Activated CD8-positive, alpha-beta memory T cell treated with anti-CD3 and anti-CD28 coated beads, Interleukin-2, amount 10 ng/mL, durations not matched to agents 7 days and 5 days (primary cell): ENCODE data around the gene PTPRU. TPM values are rescaled to one million over a fixed set of nuclear protein-coding genes. Genes with fewer than 3 reads are reported as not detected.

ENCODE experiments used
- ATAC-seq: fragments of 150-1000 bp; cut with Tn5 transposase; one replicate; pipeline ENCODE4 v1.10.0; 2021; ENCODE audit warnings: moderate library complexity
- CTCF ChIA-PET: fragments of 350-600 bp; sonication (Branson Sonifier 250); formaldehyde crosslinking; loops from one replicate; lab custom pipeline; 2021; ENCODE audit warnings: antibody characterized with exemption; lab: Charles Lee
- DNase-seq: peaks from one replicate; pipeline ENCODE4 v3.0.0-alpha.2; 2020
- H3K27ac Mint-ChIP-seq: one replicate; pipeline ENCODE4 v1.8.0; 2021; ENCODE audit warnings: mild to moderate bottlenecking, mixed read lengths
- H3K27me3 Mint-ChIP-seq: one replicate; pipeline ENCODE4 v1.8.0; 2021; ENCODE audit warnings: mixed read lengths
- H3K36me3 Mint-ChIP-seq: one replicate; pipeline ENCODE4 v1.8.0; 2021; ENCODE audit warnings: mild to moderate bottlenecking, mixed read lengths
- H3K4me1 Mint-ChIP-seq: one replicate; pipeline ENCODE4 v1.8.0; 2021; ENCODE audit warnings: mixed read lengths
- H3K4me3 Mint-ChIP-seq: one replicate; pipeline ENCODE4 v1.8.0; 2021; ENCODE audit warnings: mild to moderate bottlenecking, moderate library complexity, mixed read lengths
- H3K9me3 Mint-ChIP-seq: one replicate; pipeline ENCODE4 v1.8.0; 2022; ENCODE audit warnings: low read depth, mixed read lengths
- total RNA-seq, 2 experiments: library from RNA; stranded (reverse); gene quantifications; one replicate each; pipeline ENCODE4 v1.2.3, GENCODE V29; 2021

The PTPRU gene
- total RNA-seq, 2 experiments from 2014 or later: 0.47 to 0.64 TPM

DNA sequence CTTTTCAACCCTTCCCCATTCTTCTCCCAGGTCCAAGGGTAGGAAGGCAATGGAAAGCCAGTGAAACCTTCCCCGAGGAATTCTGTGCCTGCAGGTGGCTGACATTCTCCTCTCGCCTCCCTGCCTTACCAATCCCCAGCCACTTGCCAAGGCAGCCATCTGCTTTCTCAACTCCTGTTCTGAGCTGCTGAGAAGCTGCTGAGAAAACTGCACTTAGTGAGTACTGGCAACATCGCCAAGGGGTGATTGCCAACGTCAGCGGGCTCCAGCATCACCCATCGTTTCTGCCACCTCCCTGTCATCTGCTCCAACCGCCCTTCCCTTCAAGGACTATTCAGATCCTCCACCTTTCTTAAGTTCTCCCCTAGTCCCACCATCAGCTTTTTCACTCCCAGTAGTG lies 106.0 kb downstream of the PTPRU start:
- no peak for DNase-seq

DNA sequence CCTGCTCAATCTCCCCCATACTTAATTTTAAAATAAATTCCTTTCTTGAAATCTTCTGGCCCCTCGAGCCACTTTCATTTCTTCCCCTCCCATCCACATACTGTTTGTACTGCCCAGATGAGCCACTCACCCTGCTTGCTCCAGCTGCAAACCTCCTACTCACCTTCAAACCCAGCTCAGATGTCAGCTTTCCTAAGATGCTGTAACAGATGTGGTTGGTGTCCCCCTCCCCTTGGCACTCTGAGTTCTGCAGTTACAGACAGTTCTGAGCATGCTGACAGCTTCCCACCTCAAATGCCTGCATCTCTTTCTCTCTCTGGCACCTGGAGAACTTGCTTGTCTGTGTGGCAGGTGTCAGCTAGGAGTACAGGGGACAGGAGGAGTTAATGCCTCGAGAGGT lies 106.7 kb downstream of the PTPRU start:
- no peak for ATAC-seq
- H3K9me3 Mint-ChIP-seq: no peaks in the 10 kb centered on the region
- peaks cover 26% of the 10 kb centered on the region for H3K27me3 Mint-ChIP-seq
- no peak for DNase-seq
- H3K36me3 Mint-ChIP-seq: no peaks in the 10 kb centered on the region
- H3K4me1 Mint-ChIP-seq: no peaks in the 10 kb centered on the region
- H3K27ac Mint-ChIP-seq: no peak overlapping the region
- CTCF ChIA-PET: interaction anchor here (2.7 kb wide), 1 partner anchor 12 kb away, joined by 16 read pairs; no protein-coding TSS in a partner anchor
- no peak overlapping the region for H3K4me3 Mint-ChIP-seq

More for the DNA sequence above, 106.0 kb downstream of the PTPRU start:
- CTCF ChIA-PET: interaction anchor here (2.7 kb wide), 1 partner anchor 11 kb away, joined by 16 read pairs; no protein-coding TSS in a partner anchor
- no peak for ATAC-seq
- Mint-ChIP-seq H3K4me3 (no peak overlapping the region), H3K27ac (no peak overlapping the region), H3K27me3 (peaks cover 26% of the 10 kb centered on the region), H3K4me1 (no peaks in the 10 kb centered on the region), H3K9me3 (no peaks in the 10 kb centered on the region), H3K36me3 (no peaks in the 10 kb centered on the region)

GRCh38 chr1:29343476-29343875 lies 107.2 kb downstream of the PTPRU start:
- H3K36me3 Mint-ChIP-seq: no peaks in the 10 kb centered on the region
- H3K4me3 Mint-ChIP-seq: no peak overlapping the region
- H3K4me1 Mint-ChIP-seq: no peaks in the 10 kb centered on the region
- CTCF ChIA-PET: no interaction called here
- DNase-seq (no peak), ATAC-seq (no peak)
- no peak overlapping the region for H3K27ac Mint-ChIP-seq
- H3K9me3 Mint-ChIP-seq: no peaks in the 10 kb centered on the region
- peaks cover 26% of the 10 kb centered on the region for H3K27me3 Mint-ChIP-seq

DNA sequence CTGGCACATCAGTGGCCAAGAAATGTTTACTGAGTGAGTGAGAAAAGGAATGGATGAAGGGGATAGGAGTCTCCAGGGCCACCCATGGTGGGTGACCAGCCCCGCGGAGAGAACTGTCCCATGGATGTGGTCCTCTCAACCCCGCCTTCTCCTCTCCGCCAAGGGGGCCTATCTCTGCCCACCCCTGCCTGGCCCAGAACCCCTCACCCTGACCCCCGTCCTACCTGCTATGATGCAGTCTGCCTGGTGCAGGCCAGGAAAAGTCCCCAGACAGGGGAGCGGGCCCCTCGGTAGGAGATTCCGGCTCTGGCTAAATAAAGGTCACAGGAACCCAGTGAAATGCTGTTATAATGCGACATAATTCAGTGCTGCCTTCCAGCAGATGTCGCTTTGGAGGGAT lies 107.6 kb downstream of the PTPRU start:
- H3K36me3 Mint-ChIP-seq: no peaks in the 10 kb centered on the region
- ATAC-seq (no peak), DNase-seq (no peak)
- no peak overlapping the region for H3K4me3 Mint-ChIP-seq
- H3K27ac Mint-ChIP-seq: no peak overlapping the region
- H3K4me1 Mint-ChIP-seq: no peaks in the 10 kb centered on the region
- CTCF ChIA-PET: no interaction called here
- peaks cover 25% of the 10 kb centered on the region for H3K27me3 Mint-ChIP-seq
- H3K9me3 Mint-ChIP-seq: no peaks in the 10 kb centered on the region

DNA sequence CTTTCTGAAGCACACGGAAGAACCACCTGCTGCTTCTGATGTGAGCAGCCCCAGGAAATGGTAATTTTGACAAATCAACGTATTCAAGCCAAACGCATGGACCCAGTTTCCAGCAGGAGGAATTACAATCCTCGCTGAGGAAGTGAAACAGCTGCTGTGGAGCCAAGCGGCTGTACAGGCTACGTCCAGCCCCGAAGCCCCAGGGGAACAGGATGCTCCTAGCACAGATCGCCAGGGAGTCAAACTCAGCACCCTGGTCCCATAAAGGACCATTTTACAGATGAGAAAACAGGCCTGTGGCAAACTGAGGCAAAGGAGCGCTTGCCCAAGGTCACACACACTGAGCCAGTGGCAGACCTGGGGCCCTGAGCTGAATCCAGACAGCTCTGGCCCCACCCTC lies 108.0 kb downstream of the PTPRU start:
- Mint-ChIP-seq H3K4me1 (no peaks in the 10 kb centered on the region), H3K9me3 (no peaks in the 10 kb centered on the region), H3K4me3 (no peak overlapping the region), H3K36me3 (no peaks in the 10 kb centered on the region), H3K27me3 (peaks cover 23% of the 10 kb centered on the region), H3K27ac (no peak overlapping the region)
- CTCF ChIA-PET: no interaction called here
- ATAC-seq (no peak), DNase-seq (no peak)

- ATAC-seq (no peak), DNase-seq (no peak)
- Mint-ChIP-seq H3K27ac (no peak overlapping the region), H3K27me3 (peaks cover 24% of the 10 kb centered on the region), H3K9me3 (no peaks in the 10 kb centered on the region), H3K36me3 (no peaks in the 10 kb centered on the region), H3K4me3 (no peak overlapping the region), H3K4me1 (no peaks in the 10 kb centered on the region)
- CTCF ChIA-PET: interaction anchor here (1.1 kb wide), 2 partner anchors 14 to 1034 kb away, joined by 3 read pairs; no protein-coding TSS in a partner anchor
Observed at GRCh38 chr1:29346576-29346975, 110.3 kb downstream of the PTPRU start.

GRCh38 chr1:29349871-29350491 lies 113.7 kb downstream of the PTPRU start:
- no peak for DNase-seq
- no peak for ATAC-seq
- Mint-ChIP-seq H3K4me1 (peaks cover 1% of the 10 kb centered on the region), H3K27ac (no peak overlapping the region), H3K9me3 (no peaks in the 10 kb centered on the region), H3K27me3 (peaks cover 17% of the 10 kb centered on the region), H3K36me3 (no peaks in the 10 kb centered on the region), H3K4me3 (no peak overlapping the region)
- CTCF ChIA-PET: no interaction called here

DNA sequence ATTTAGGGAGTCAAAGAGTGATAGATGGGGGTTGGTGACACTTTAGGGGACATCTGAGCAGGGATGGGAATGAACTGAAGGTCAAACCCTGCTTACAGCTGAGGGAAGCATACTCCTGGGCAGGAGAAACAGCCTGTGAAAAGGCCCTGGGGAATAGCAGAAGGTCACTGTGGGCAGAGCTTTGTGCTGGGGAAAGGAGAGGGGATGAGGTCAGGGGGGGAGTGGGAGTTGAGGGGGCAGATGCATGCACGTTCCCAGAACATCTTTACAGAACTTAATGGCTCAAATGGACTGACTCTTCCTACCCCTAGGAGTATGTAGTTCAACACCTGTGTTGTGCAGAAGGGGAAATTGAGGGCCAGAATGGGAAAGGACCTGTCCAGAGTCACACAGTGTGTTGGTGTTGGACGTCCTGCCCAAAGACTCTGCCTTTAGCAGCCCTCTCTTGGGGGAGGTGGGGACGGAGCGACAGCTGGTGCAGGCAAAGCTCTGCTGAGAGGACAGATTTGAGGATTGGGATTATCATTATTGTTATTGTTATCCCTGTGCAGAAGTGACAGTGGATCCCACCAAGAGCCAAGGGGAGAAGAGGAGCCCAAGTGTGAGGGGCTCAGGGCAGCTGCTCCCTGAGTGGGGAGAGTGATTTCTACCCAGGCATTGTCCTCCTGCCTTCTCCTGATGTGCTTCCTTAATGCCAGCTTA lies 116.5 kb downstream of the PTPRU start:
- no peak overlapping the region for H3K27ac Mint-ChIP-seq
- H3K4me1 Mint-ChIP-seq: peaks cover 5% of the 10 kb centered on the region
- H3K36me3 Mint-ChIP-seq: no peaks in the 10 kb centered on the region
- CTCF ChIA-PET: interaction anchor here (1.2 kb wide), 1 partner anchor 12 kb away, joined by 3 read pairs; no protein-coding TSS in a partner anchor
- no peak overlapping the region for H3K4me3 Mint-ChIP-seq
- H3K27me3 Mint-ChIP-seq: peaks cover 11% of the 10 kb centered on the region
- no peaks in the 10 kb centered on the region for H3K9me3 Mint-ChIP-seq
- no peak for DNase-seq
- ATAC-seq: no peak

- Mint-ChIP-seq H3K9me3 (no peaks in the 10 kb centered on the region), H3K4me1 (peaks cover 5% of the 10 kb centered on the region), H3K27ac (no peak overlapping the region), H3K27me3 (peaks cover 11% of the 10 kb centered on the region), H3K4me3 (no peak overlapping the region), H3K36me3 (no peaks in the 10 kb centered on the region)
- ATAC-seq: no peak
- no peak for DNase-seq
- CTCF ChIA-PET: no interaction called here
Observed at GRCh38 chr1:29354511-29355098, 118.3 kb downstream of the PTPRU start.

DNA sequence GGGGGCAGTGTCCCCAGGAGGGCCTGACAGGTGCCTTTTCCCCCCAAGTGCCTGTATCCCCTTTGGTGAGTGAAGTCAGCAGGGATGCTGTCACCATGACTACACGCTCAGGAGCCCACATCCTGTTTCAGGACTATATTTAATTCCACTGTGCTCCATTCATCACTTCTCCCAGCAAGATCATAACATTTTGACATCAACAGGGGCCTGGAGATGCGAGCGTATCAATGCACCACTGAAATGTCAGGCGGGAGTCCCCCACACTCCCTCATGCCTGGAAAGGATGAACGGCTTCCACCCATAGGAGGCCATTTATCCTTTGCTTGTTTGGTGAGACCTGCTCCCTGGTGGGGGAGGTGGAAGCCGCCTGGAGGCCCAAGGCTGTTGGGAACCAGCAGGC lies 119.1 kb downstream of the PTPRU start:
- ATAC-seq: no peak
- no peaks in the 10 kb centered on the region for H3K9me3 Mint-ChIP-seq
- no peak overlapping the region for H3K27ac Mint-ChIP-seq
- CTCF ChIA-PET: no interaction called here
- DNase-seq: no peak
- peaks cover 14% of the 10 kb centered on the region for H3K27me3 Mint-ChIP-seq
- H3K36me3 Mint-ChIP-seq: no peaks in the 10 kb centered on the region
- H3K4me1 Mint-ChIP-seq: peaks cover 5% of the 10 kb centered on the region
- H3K4me3 Mint-ChIP-seq: no peak overlapping the region

- H3K9me3 Mint-ChIP-seq: no peaks in the 10 kb centered on the region
Observed at GRCh38 chr1:29356663-29357062, 120.3 kb downstream of the PTPRU start.

DNA sequence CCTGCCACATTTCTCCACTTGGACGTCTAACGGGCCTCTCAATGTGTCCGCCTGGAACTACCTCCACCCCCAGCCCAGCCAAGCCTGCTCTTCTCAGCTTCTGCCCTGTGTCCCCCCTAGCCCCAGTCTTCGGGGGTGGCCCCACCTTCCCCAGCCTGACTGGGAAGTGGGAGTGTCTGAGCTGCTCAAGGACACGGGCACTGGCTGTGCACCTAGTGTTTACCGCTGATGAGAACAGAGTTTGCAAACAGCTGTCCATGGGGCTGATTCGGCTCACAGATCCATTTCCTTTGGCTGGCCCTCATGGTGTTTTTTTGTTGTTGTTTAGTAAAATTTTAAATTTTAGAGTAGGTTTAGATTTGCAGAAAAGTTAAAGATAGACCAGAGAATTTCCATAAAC lies 121.1 kb downstream of the PTPRU start:
- peaks cover 5% of the 10 kb centered on the region for H3K4me1 Mint-ChIP-seq
- H3K4me3 Mint-ChIP-seq: no peak overlapping the region
- H3K27ac Mint-ChIP-seq: no peak overlapping the region
- peaks cover 10% of the 10 kb centered on the region for H3K27me3 Mint-ChIP-seq
- ATAC-seq: no peak
- CTCF ChIA-PET: no interaction called here
- no peak for DNase-seq
- H3K9me3 Mint-ChIP-seq: no peaks in the 10 kb centered on the region
- no peaks in the 10 kb centered on the region for H3K36me3 Mint-ChIP-seq

More at GRCh38 chr1:29356663-29357062, 120.3 kb downstream of the PTPRU start:
- no peaks in the 10 kb centered on the region for H3K36me3 Mint-ChIP-seq
- H3K4me1 Mint-ChIP-seq: peaks cover 5% of the 10 kb centered on the region
- ATAC-seq (no peak), DNase-seq (no peak)
- H3K27me3 Mint-ChIP-seq: peaks cover 15% of the 10 kb centered on the region
- CTCF ChIA-PET: no interaction called here
- no peak overlapping the region for H3K27ac Mint-ChIP-seq
- no peak overlapping the region for H3K4me3 Mint-ChIP-seq

DNA sequence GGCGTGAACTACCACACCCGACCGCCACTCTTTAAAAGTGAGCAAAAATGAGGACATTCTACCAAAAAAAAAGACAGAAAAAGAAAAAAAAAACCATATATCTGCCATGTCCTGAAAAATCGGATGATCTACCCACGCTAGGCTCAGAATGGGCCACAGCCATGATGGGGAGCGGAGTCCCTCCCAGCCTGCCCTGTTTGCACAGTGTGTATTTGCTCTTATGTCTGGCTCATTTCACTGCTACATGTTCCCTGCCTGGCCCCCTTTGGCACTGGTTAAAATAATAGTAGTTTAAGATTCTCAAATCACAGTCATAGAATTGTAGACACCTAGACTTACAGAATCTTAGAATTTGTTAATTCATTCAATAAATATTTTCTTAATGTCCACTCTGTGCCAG lies 121.9 kb downstream of the PTPRU start:
- H3K27ac Mint-ChIP-seq: no peak overlapping the region
- peaks cover 9% of the 10 kb centered on the region for H3K27me3 Mint-ChIP-seq
- DNase-seq: no peak
- ATAC-seq: no peak
- CTCF ChIA-PET: no interaction called here
- H3K4me1 Mint-ChIP-seq: peaks cover 5% of the 10 kb centered on the region
- H3K4me3 Mint-ChIP-seq: no peak overlapping the region
- H3K9me3 Mint-ChIP-seq: no peaks in the 10 kb centered on the region
- H3K36me3 Mint-ChIP-seq: no peaks in the 10 kb centered on the region

DNA sequence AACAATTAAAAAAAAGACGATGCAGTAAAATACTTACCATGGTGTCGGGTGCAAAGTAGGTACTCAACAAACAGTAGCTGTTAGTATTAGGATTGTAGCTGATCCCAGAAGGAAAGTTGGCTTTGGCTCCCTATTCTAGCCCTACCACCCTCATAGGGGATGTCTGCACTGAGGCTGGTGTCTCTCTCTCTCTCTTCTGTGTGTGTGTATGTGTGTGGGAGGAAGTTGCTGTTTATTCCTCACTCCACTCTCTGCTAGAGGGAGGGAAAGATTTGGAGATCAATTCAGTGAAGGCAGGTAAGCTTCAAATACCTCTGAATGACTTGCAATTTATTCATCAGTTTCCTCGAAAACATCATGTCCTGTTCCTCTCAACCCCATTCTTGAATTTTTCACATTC lies 124.4 kb downstream of the PTPRU start:
- no peak for ATAC-seq

More for the DNA sequence above, 124.4 kb downstream of the PTPRU start:
- Mint-ChIP-seq H3K9me3 (no peaks in the 10 kb centered on the region), H3K36me3 (no peaks in the 10 kb centered on the region), H3K4me1 (no peaks in the 10 kb centered on the region), H3K4me3 (no peak overlapping the region), H3K27me3 (peaks cover 9% of the 10 kb centered on the region), H3K27ac (no peak overlapping the region)
- DNase-seq: no peak
- CTCF ChIA-PET: no interaction called here
